ENCODE results near the gene FAM20B.

Gene FAM20B

DNA sequence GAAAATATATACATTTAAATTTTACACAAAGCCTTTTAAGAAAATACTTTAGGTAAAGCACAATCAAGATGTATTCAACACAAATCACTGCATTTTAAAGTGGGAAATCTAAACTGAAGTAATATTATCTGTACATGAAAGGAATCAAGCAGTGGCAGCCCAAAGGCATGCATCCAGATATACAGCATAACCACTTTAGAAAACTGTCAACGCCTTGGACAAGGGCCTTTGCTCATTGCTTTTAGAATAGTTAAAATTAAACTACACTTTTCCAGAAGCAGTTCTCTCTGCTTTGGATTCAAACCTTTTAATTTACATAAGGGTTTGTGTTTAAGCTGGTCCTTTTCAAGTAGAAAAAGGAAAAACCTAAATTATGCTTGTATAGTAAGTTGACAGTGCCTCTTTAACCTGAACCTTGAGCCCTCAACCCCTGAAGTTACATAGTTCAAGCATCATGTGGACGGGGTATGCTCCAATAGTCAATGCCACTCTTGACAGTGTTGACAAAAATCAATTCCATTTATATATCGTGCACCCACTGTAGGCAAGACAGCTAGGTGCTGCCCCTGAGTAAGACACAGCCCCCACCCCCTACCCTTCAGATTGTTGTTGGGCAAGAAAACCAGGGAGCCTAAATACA is 79.0 kb downstream of the FAM20B start:
- TF ChIP-seq ZNF274 (IDR thresholded peaks at IDR 0.05; ENCODE audit: low read depth, low read length): no peak

DNA sequence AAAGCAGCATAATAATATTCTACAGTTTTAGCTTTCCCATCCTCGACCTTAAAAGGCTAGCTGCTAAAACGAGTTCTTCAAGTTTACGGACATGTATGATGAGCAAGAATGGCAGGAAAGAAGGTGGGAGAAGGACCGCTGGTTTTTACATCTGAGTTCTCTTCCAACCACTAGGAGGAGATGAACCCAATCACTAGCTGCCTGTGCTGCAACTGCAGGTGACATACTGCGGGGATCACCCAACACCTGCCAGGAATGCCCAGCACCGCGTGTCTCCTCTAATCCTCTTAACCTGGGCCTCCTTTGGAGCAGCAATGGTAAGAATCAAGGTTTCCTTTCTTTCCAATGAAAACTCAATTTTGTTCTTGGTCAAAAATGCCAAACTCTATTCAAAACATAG is 79.7 kb downstream of the FAM20B start:
- H3K4me3 ChIP-seq (ENCODE audit: low read length): no peak overlapping the region
- no peak for TF ChIP-seq ZNF274 (IDR thresholded peaks at IDR 0.05; ENCODE audit: low read depth, low read length)

More for the DNA sequence above, 79.0 kb downstream of the FAM20B start:
- no peak overlapping the region for H3K4me3 ChIP-seq (ENCODE audit: low read length)

DNA sequence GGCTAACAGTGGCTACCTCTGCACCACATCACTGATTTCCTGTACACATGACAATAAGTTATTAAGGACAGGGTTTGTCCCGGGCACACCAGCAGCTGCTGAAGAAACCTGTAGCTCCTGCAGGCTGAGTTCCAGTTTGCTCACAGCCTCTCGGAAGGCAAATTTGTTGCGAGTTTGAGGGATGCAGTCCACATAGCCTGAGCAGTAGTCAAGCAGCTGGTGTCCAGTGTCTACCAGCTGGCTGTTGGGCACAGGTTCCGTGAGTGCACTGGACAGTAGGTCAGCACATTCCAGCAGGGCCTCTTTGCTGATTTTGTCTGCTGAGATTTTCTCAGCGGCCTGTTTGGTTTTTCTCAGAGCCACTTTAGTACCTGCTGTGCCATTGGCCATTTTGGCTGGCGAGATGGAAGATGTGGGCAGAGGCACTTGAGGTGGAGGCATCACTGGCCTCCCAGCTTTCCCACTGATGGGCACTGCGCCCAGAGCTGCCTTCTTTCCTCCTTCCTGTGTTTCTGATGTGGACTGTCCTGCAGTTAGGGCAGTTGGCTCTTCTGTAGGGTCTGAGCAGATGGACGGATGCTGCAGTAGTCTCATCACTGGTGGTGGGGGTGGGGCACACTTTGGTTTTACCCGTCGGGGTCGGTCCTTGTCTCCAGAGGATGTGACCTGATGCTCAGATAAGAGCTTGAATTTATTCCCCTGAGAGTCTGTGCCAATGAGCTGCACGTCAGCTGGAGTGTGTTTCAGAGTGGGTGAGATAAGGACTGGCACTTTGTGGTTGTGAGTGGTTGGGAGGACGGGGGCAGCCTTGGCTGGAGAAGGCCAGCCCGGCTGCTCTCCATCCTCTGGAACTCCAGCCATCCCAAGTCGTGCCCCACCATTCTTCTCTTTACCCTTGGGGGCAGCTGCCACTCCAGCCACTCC is 82.3 kb downstream of the FAM20B start:
- TF ChIP-seq ZNF274 (IDR thresholded peaks at IDR 0.05; ENCODE audit: low read depth, low read length): no peak

DNA sequence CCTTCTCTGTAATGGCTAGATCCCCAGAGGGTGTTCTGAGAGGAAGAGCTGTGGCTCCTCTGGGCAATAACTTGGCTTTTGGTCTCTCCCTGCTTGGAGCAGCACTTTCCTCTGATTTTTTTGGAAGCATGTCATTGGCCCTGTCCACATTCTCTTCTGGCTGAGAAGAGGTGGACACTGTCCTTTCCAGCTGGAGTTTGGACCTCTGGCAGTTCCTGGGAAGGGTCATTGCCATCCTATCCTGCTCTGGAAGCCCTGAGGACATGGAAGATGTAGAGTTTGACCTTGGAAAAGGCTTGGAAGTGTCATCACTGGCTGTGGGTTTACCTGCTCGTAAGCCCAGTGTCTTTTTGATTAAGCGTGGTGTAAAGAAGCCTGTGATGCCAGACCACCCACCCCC is 83.0 kb downstream of the FAM20B start:
- no peak for TF ChIP-seq ZNF274 (IDR thresholded peaks at IDR 0.05; ENCODE audit: low read depth, low read length)
- no peak overlapping the region for H3K4me3 ChIP-seq (ENCODE audit: low read length)

More for the DNA sequence above, 82.3 kb downstream of the FAM20B start:
- no peak overlapping the region for H3K4me3 ChIP-seq (ENCODE audit: low read length)

DNA sequence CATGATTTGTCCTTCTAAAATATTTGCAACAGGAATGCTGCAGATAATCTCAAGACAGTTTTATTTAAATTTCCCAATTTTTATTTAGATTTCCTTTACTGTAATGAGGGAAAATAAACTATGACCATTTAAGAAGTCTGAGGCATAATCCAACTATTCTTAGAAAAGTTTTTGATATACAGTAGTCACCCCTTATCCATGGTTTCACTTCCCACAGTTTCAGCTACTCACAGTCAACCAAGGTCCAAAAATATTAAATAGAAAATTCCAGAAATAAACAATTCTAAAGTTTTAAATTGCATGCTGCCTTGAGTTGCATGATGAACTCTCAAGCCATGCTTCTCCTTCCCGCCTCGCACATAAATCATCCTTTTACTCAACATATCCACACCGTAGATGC is 89.5 kb downstream of the FAM20B start:
- no peak for TF ChIP-seq ZNF274 (IDR thresholded peaks at IDR 0.05; ENCODE audit: low read depth, low read length)
- H3K4me3 ChIP-seq (ENCODE audit: low read length): no peak overlapping the region

DNA sequence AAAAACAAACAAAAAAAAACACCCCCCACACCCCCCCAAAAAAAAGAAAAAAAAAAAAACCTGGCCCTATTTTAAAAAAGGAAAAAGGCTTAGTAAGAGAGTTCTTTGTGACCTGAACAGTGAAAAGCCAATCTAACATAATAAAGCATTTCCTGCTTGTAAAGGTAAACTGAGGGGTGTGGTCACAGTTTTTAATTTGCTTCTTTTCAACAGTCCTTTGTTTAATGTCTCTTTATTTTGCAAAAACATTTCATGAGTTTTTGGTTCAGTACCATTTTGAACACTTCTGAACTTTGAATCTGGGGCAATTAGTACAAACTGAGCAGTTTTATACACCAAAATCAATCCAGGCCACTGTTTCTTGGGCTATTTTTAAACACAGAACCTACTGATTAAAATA is 93.8 kb downstream of the FAM20B start:
- H3K4me3 ChIP-seq (ENCODE audit: low read length): no peak overlapping the region

DNA sequence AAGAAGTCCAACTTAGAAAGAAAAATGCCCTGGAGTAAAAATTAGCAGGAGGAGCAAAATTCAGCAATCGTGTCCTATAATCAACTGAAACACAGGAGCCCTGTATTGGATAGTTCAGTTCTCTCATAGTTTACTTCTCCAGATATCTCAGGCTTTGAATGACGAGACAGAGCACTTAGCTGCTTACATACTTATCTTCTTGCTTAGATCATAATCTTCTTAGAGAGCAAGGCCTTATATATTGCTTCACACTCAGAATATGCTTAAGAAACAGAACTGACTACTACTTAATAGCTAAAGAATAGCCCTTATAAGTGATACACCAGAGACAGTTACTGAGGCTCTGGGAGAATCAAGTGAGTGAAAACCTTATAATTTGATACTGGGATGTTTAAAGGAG is 95.0 kb downstream of the FAM20B start:
- H3K4me3 ChIP-seq (ENCODE audit: low read length): no peak overlapping the region
- TF ChIP-seq ZNF274 (IDR thresholded peaks at IDR 0.05; ENCODE audit: low read depth, low read length): no peak

More for the DNA sequence above, 93.8 kb downstream of the FAM20B start:
- no peak for TF ChIP-seq ZNF274 (IDR thresholded peaks at IDR 0.05; ENCODE audit: low read depth, low read length)

DNA sequence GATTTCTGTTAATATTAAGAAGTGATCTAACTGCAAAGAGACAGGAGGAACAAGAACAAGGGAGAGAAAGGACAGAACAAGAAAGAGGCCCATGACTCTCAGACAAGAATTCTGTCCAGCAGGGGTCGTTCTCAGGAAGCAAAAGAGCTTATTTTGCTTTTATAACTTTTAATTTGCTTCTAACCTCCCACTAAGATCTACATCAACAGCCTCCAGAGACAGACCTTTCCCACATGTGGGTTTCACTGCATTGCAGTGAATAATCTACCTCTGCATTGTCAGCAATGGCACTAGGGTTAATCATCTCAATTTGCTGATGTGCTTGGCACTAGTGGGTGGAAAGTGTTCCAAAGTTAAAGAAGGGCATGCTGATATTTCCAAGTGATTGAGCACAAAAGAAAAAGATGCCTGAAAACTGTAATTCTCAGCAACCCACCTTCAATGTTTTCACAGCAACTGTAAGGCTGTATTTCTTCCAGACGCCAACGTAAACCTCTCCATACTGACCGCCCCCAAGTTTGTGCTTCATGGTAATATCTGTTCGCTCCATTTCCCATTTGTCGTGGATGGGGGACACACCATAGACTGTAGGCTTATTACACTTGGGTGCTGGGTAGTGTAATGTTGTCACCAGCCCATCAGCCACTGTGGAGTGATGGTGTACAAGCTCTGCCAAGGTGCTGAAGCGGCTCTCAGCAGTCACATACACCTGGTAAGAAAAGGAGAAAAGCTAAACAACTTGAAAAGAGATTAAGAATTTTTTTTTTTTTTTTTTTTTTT is 95.7 kb downstream of the FAM20B start:
- H3K4me3 ChIP-seq (ENCODE audit: low read length): no peak overlapping the region
- TF ChIP-seq ZNF274 (IDR thresholded peaks at IDR 0.05; ENCODE audit: low read depth, low read length): no peak

DNA sequence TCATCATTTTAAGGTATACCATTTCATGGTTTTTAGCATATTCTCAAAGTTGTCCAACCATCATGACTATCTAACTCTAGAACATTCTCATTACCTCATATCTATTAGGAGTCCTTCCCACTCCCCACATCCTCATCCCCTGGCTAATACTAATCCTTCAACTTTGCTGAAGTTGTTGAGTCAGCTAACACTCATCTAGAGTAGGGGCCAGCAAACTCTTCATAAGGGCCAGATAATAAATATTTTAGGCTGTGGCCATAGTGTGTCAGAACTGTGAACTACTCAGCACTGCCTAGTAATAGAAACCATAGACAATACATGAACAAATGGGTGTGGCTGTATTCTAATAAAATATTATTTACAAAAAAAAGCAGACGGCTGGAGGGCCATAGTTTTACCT is 99.2 kb downstream of the FAM20B start:
- H3K4me3 ChIP-seq (ENCODE audit: low read length): no peak overlapping the region
- no peak for TF ChIP-seq ZNF274 (IDR thresholded peaks at IDR 0.05; ENCODE audit: low read depth, low read length)

Measured in GM08714 (cell line).